ENCODE data around the gene PRKAG2.

Gene PRKAG2

GRCh38 chr7:151687523-151688235 is 189.2 kb downstream of the PRKAG2 start:
- no peak overlapping the region for H3K9ac ChIP-seq (ENCODE audit: low read length)

GRCh38 chr7:151686826-151687225 is 190.1 kb downstream of the PRKAG2 start:
- Histone ChIP-seq H3K4me1 (ENCODE audit: insufficient read depth, low read length, severe bottlenecking) (no peaks in the 10 kb centered on the region), H3K9ac (ENCODE audit: low read length) (no peak overlapping the region), H3K4me2 (ENCODE audit: low read length) (no peak overlapping the region), H2AFZ (ENCODE audit: low read length) (no peak overlapping the region), H3K9me3 (ENCODE audit: low read length) (no peaks in the 10 kb centered on the region), H3K79me2 (ENCODE audit: insufficient read depth, low read length) (no peaks in the 10 kb centered on the region), H3F3A (ENCODE audit: insufficient read depth, low read length) (no peaks in the 10 kb centered on the region), H3K9me2 (ENCODE audit: low read depth, low read length) (no peaks in the 10 kb centered on the region), H3K27me3 (ENCODE audit: insufficient read depth, low read length) (peaks cover 4% of the 10 kb centered on the region; the same call in 1 of the 2 replicates), H3K4me3 (ENCODE audit: low read depth, low read length, poor library complexity, severe bottlenecking) (no peak overlapping the region), H3K36me3 (ENCODE audit: insufficient read depth, low read length) (no peaks in the 10 kb centered on the region), H4K20me1 (ENCODE audit: insufficient read depth, low read length) (no peaks in the 10 kb centered on the region), H3K27ac (ENCODE audit: low read depth, low read length, poor library complexity, severe bottlenecking) (no peak overlapping the region)
- no peak for TF ChIP-seq EZH2 (IDR thresholded peaks at IDR 0.05; ENCODE audit: borderline replicate concordance, low read length)
- TF ChIP-seq CTCF (IDR thresholded peaks at IDR 0.05; ENCODE audit: low read length) = no peak

More at GRCh38 chr7:151687523-151688235, 189.2 kb downstream of the PRKAG2 start:
- no peaks in the 10 kb centered on the region for H3K9me2 ChIP-seq (ENCODE audit: low read depth, low read length)
- no peak overlapping the region for H2AFZ ChIP-seq (ENCODE audit: low read length)
- no peaks in the 10 kb centered on the region for H3K4me1 ChIP-seq (ENCODE audit: insufficient read depth, low read length, severe bottlenecking)
- H3K4me2 ChIP-seq (ENCODE audit: low read length) = no peak overlapping the region
- H4K20me1 ChIP-seq (ENCODE audit: insufficient read depth, low read length) = no peaks in the 10 kb centered on the region
- no peak overlapping the region for H3K27ac ChIP-seq (ENCODE audit: low read depth, low read length, poor library complexity, severe bottlenecking)
- no peaks in the 10 kb centered on the region for H3K9me3 ChIP-seq (ENCODE audit: low read length)
- TF ChIP-seq CTCF (IDR thresholded peaks at IDR 0.05; ENCODE audit: low read length) = no peak
- TF ChIP-seq EZH2 (IDR thresholded peaks at IDR 0.05; ENCODE audit: borderline replicate concordance, low read length) = no peak
- H3K27me3 ChIP-seq (ENCODE audit: insufficient read depth, low read length) = peaks cover 4% of the 10 kb centered on the region; the same call in 1 of the 2 replicates
- H3F3A ChIP-seq (ENCODE audit: insufficient read depth, low read length) = no peaks in the 10 kb centered on the region
- H3K36me3 ChIP-seq (ENCODE audit: insufficient read depth, low read length) = no peaks in the 10 kb centered on the region
- H3K4me3 ChIP-seq (ENCODE audit: low read depth, low read length, poor library complexity, severe bottlenecking) = no peak overlapping the region
- H3K79me2 ChIP-seq (ENCODE audit: insufficient read depth, low read length) = no peaks in the 10 kb centered on the region

GRCh38 chr7:151686016-151686766 is 190.7 kb downstream of the PRKAG2 start:
- Histone ChIP-seq H3K36me3 (ENCODE audit: insufficient read depth, low read length) (no peaks in the 10 kb centered on the region), H3K4me1 (ENCODE audit: insufficient read depth, low read length, severe bottlenecking) (no peaks in the 10 kb centered on the region), H3F3A (ENCODE audit: insufficient read depth, low read length) (no peaks in the 10 kb centered on the region), H3K27ac (ENCODE audit: low read depth, low read length, poor library complexity, severe bottlenecking) (no peak overlapping the region), H3K4me3 (ENCODE audit: low read depth, low read length, poor library complexity, severe bottlenecking) (no peak overlapping the region), H3K4me2 (ENCODE audit: low read length) (no peak overlapping the region), H3K79me2 (ENCODE audit: insufficient read depth, low read length) (no peaks in the 10 kb centered on the region), H3K9me3 (ENCODE audit: low read length) (no peaks in the 10 kb centered on the region), H2AFZ (ENCODE audit: low read length) (no peak overlapping the region), H3K27me3 (ENCODE audit: insufficient read depth, low read length) (0 out of 2 replicates have a peak, but pooled peaks cover 7% of the 10 kb centered on the region), H3K9me2 (ENCODE audit: low read depth, low read length) (no peaks in the 10 kb centered on the region), H3K9ac (ENCODE audit: low read length) (no peak overlapping the region), H4K20me1 (ENCODE audit: insufficient read depth, low read length) (no peaks in the 10 kb centered on the region)
- TF ChIP-seq EZH2 (IDR thresholded peaks at IDR 0.05; ENCODE audit: borderline replicate concordance, low read length) = no peak
- TF ChIP-seq CTCF (IDR thresholded peaks at IDR 0.05; ENCODE audit: low read length) = no peak

Measured in OCI-LY1 (cell line).